Keratinocyte (primary cell): ENCODE data around the gene PITPNM3. TPM values are rescaled to one million over a fixed set of nuclear protein-coding genes. Genes with fewer than 3 reads are reported as not detected.
"Not testable (repeated sequence)": the region's sequence is repeated elsewhere in the genome, so short reads cannot be mapped to it uniquely, and the experiment has no call there.

Source experiments
- DNase-seq: peaks from one replicate; pipeline ENCODE4 v3.0.0-alpha.2; 2011; ENCODE audit warnings: low read depth, missing footprints, low spot score
- FAIRE-seq: peaks from 2 replicates; lab custom pipeline; 2011; peaks lifted over from hg19 to GRCh38; lab: Jason Lieb, UNC
- H2AFZ ChIP-seq: 2 replicates; pipeline ENCODE4 v1.6.0; 2012; ENCODE audit warnings: low read length, control low read depth, inconsistent platforms; ENCODE audit not compliant: control insufficient read depth
- H3K27ac ChIP-seq: 2 replicates; pipeline ENCODE4 v1.5.1; 2011; ENCODE audit warnings: low read length; ENCODE audit not compliant: control insufficient read depth, insufficient read depth
- H3K27me3 ChIP-seq: 3 replicates; pipeline ENCODE4 v1.6.0; 2011; ENCODE audit warnings: low read length; ENCODE audit not compliant: control insufficient read depth, insufficient read depth; ENCODE audit errors: extremely low read depth
- H3K36me3 ChIP-seq, 2 experiments: 2 replicates in 1 of 2; 3 replicates in 1 of 2; pipeline ENCODE4 v1.5.1; 2011; ENCODE audit warnings: low read length in 2 of 2, mild to moderate bottlenecking in 1 of 2; ENCODE audit not compliant: control insufficient read depth in 2 of 2, insufficient read depth in 2 of 2; ENCODE audit errors: extremely low read depth in 1 of 2
- H3K4me1 ChIP-seq: 3 replicates; pipeline ENCODE4 v1.5.1; 2011; ENCODE audit warnings: low read length; ENCODE audit not compliant: control insufficient read depth, insufficient read depth; ENCODE audit errors: extremely low read depth
- H3K4me2 ChIP-seq: 3 replicates; pipeline ENCODE4 v1.6.0; 2011; ENCODE audit warnings: low read depth, low read length; ENCODE audit not compliant: control insufficient read depth, insufficient read depth; ENCODE audit errors: extremely low read depth
- H3K4me3 ChIP-seq, 3 experiments: fragments of 200-600 bp in 1 of 3; sonication (generic) in 1 of 3; 2 replicates in 2 of 3; 3 replicates in 1 of 3; pipeline ENCODE4 v1.5.1; 2011 to 2016; ENCODE audit warnings: low read length in 3 of 3, mild to moderate bottlenecking in 3 of 3, control low read depth in 2 of 3, inconsistent platforms in 1 of 3, low read depth in 1 of 3, mixed read lengths in 1 of 3, mixed run types in 1 of 3, moderate library complexity in 1 of 3; ENCODE audit not compliant: control insufficient read depth in 2 of 3, insufficient read depth in 2 of 3; ENCODE audit errors: extremely low read depth in 1 of 3
- H3K79me2 ChIP-seq: 2 replicates; pipeline ENCODE4 v1.6.0; 2012; ENCODE audit warnings: low read length; ENCODE audit not compliant: control insufficient read depth, insufficient read depth
- H3K9ac ChIP-seq: 3 replicates; pipeline ENCODE4 v1.6.0; 2011; ENCODE audit warnings: low read length; ENCODE audit not compliant: control insufficient read depth, insufficient read depth; ENCODE audit errors: extremely low read depth
- H3K9me1 ChIP-seq: 3 replicates; pipeline ENCODE4 v1.6.0; 2011; ENCODE audit warnings: low read length; ENCODE audit not compliant: control insufficient read depth, insufficient read depth; ENCODE audit errors: extremely low read depth
- H3K9me3 ChIP-seq: 2 replicates; pipeline ENCODE4 v1.5.1; 2012; ENCODE audit warnings: low read depth, low read length; ENCODE audit not compliant: control insufficient read depth
- H4K20me1 ChIP-seq: 3 replicates; pipeline ENCODE4 v1.6.0; 2011; ENCODE audit warnings: low read length; ENCODE audit not compliant: control insufficient read depth, insufficient read depth; ENCODE audit errors: extremely low read depth
- CTCF ChIP-seq, 3 experiments: IDR thresholded peaks in 1 of 3; conservative IDR thresholded peaks in 1 of 3; optimal IDR thresholded peaks in 1 of 3; 2 replicates in 2 of 3; 3 replicates in 1 of 3; pipeline versions ENCODE3 to v1.5.1; 2011; ENCODE audit warnings: low read length in 3 of 3, mild to moderate bottlenecking in 3 of 3, moderate library complexity in 2 of 3, control low read depth in 1 of 3, inconsistent platforms in 1 of 3; ENCODE audit not compliant: insufficient read depth in 2 of 3; ENCODE audit errors: extremely low read depth in 1 of 3
- EZH2 ChIP-seq: IDR thresholded peaks from one replicate; pipeline ENCODE4 v1.6.1; 2012; ENCODE audit warnings: inconsistent platforms, mild to moderate bottlenecking, low read length, moderate library complexity
- dilution Hi-C: fragments of 300-500 bp; cut with MboI; formaldehyde crosslinking; loops from one replicate; pipeline ENCODE4 v1.7.0; 2020; ENCODE audit warnings: low sequenced_read_pairs; ENCODE audit not compliant: extremely low pct_ligation_motif_present
- polyA plus RNA-seq, 5 experiments: library from polyadenylated mRNA; depleted of rRNA in 3 of 5; stranded (reverse) in 3 of 5; stranded (forward) in 1 of 5; unstranded in 1 of 5; fragments of >200 nt; gene quantifications; 1 replicate in 1 of 5; 2 replicates in 3 of 5; 3 replicates in 1 of 5; pipeline versions ENCODE4 v1.2.1 to v1.2.3, GENCODE V29; 2011 to 2012; ENCODE audit warnings: missing spikeins in 2 of 5, low read depth in 1 of 5, low replicate concordance in 1 of 5

Gene PITPNM3
- polyA plus RNA-seq, 1 donor (not counting 4 experiments of a cell fraction or from before 2014, with no cell fraction given), result 7.7 TPM

- DNase-seq, result no peak
- FAIRE-seq, result no peak
Observed at GRCh38 chr17:6574687-6575595, 18.6 kb upstream of the PITPNM3 start.

GRCh38 chr17:6573982-6574686 is 17.8 kb upstream of the PITPNM3 start:
- no peaks in the 10 kb centered on the region for H3K9me1 ChIP-seq
- H2AFZ ChIP-seq, result no peak overlapping the region
- no peak overlapping the region for H3K4me3 ChIP-seq
- H3K27ac ChIP-seq, result no peak overlapping the region
- FAIRE-seq (peak; percentile 26), DNase-seq (no peak)
- peaks cover 27% of the 10 kb centered on the region for H3K4me1 ChIP-seq
- no peak overlapping the region for H3K4me2 ChIP-seq
- dilution Hi-C loops, result no loop called here
- peaks cover 0 to 2% of the 10 kb centered on the region in 2 experiments for H3K36me3 ChIP-seq
- TF ChIP-seq CTCF (optimal IDR thresholded peaks at IDR 0.05 in 1 of 3, IDR thresholded peaks at IDR 0.05 in 1 of 3, conservative IDR thresholded peaks at IDR 0.05 in 1 of 3; ENCODE audit: extremely low read depth in 1 of 3, insufficient read depth in 2 of 3, low read length in 3 of 3) (no peak), EZH2 (no peak)
- H3K9me3 ChIP-seq, result no peaks in the 10 kb centered on the region
- H3K79me2 ChIP-seq, result no peaks in the 10 kb centered on the region
- no peaks in the 10 kb centered on the region for H3K27me3 ChIP-seq
- no peak overlapping the region for H3K9ac ChIP-seq
- H4K20me1 ChIP-seq, result no peaks in the 10 kb centered on the region

More at GRCh38 chr17:6574687-6575595, 18.6 kb upstream of the PITPNM3 start:
- dilution Hi-C loops, result no loop called here
- no peaks in the 10 kb centered on the region for H4K20me1 ChIP-seq
- no peaks in the 10 kb centered on the region for H3K79me2 ChIP-seq
- no peaks in the 10 kb centered on the region for H3K27me3 ChIP-seq
- peaks cover 27% of the 10 kb centered on the region for H3K4me1 ChIP-seq
- TF ChIP-seq EZH2 (no peak), CTCF (optimal IDR thresholded peaks at IDR 0.05 in 1 of 3, IDR thresholded peaks at IDR 0.05 in 1 of 3, conservative IDR thresholded peaks at IDR 0.05 in 1 of 3; ENCODE audit: extremely low read depth in 1 of 3, insufficient read depth in 2 of 3, low read length in 3 of 3) (peak in 2 of 3 experiments; percentile 18 to 22)
- H3K9me3 ChIP-seq, result no peaks in the 10 kb centered on the region
- peaks cover 0 to 3% of the 10 kb centered on the region in 2 experiments for H3K36me3 ChIP-seq
- H3K4me3 ChIP-seq, result peak overlapping the region in 1 of 3 experiments; percentile 2
- no peak overlapping the region for H3K9ac ChIP-seq
- H3K9me1 ChIP-seq, result no peaks in the 10 kb centered on the region
- no peak overlapping the region for H3K4me2 ChIP-seq
- no peak overlapping the region for H3K27ac ChIP-seq
- no peak overlapping the region for H2AFZ ChIP-seq

- DNase-seq, H3K4me2 ChIP-seq, H3K9ac ChIP-seq, H3K4me3 ChIP-seq, FAIRE-seq, dilution Hi-C loops, H2AFZ ChIP-seq, H4K20me1 ChIP-seq, H3K9me3 ChIP-seq, H3K9me1 ChIP-seq, H3K36me3 ChIP-seq, H3K27ac ChIP-seq, H3K27me3 ChIP-seq, H3K79me2 ChIP-seq: not testable (repeated sequence)
- H3K4me1 ChIP-seq, result peaks cover 27% of the 10 kb centered on the region
Observed at GRCh38 chr17:6573495-6573894, 17.1 kb upstream of the PITPNM3 start.
